Measurements from ENCODE around the gene ASPSCR1.

The ASPSCR1 gene

GRCh38 chr17:81966343-81967243 lies 10.8 kb upstream of the ASPSCR1 start:
- Histone ChIP-seq H2BK120ac (ENCODE audit: low read depth, low read length) (peak overlapping the region; percentile 96), H2BK5ac (ENCODE audit: low read length) (peak overlapping the region; percentile 84), H3K18ac (ENCODE audit: low read length) (peak overlapping the region; percentile 50), H2AK5ac (ENCODE audit: low read depth, low read length) (peak overlapping the region; percentile 16), H3K4me2 (ENCODE audit: insufficient read depth, low read length, poor library complexity, severe bottlenecking) (peak overlapping the region; percentile 12), H3K79me1 (ENCODE audit: low read depth, low read length) (peaks cover 1% of the 10 kb centered on the region), H3K4me1 (ENCODE audit: control insufficient read depth in 2 of 2, insufficient read depth in 1 of 2, low read depth in 1 of 2, low read length in 2 of 2) (peaks cover 18 to 36% of the 10 kb centered on the region in 2 donors), H2BK12ac (ENCODE audit: low read length) (peak overlapping the region; percentile 86), H3K27me3 (ENCODE audit: control insufficient read depth in 3 of 3, insufficient read depth in 3 of 3, low read depth in 1 of 3, low read length in 3 of 3) (peaks cover 13 to 48% (median 31%) of the 10 kb centered on the region in 3 experiments), H3K4ac (ENCODE audit: low read length) (peak overlapping the region; percentile 66), H4K8ac (ENCODE audit: low read depth, low read length) (no peak overlapping the region), H2BK15ac (ENCODE audit: low read length) (peak overlapping the region; percentile 100), H2AFZ (ENCODE audit: low read length) (peak overlapping the region; percentile 61), H3K9me3 (replicated peaks in 1 of 2; ENCODE audit: control insufficient read depth in 2 of 2, insufficient read depth in 1 of 2, low read depth in 1 of 2, low read length in 2 of 2) (no peaks in the 10 kb centered on the region), H4K91ac (ENCODE audit: low read depth, low read length, poor library complexity) (no peak overlapping the region), H3K36me3 (replicated peaks in 1 of 2; ENCODE audit: control insufficient read depth in 2 of 2, insufficient read depth in 2 of 2, low read length in 2 of 2) (no peaks in the 10 kb centered on the region), H3K4me3 (ENCODE audit: low read length in 2 of 2) (no peak overlapping the region), H3K9ac (ENCODE audit: low read depth, low read length, poor library complexity) (peak overlapping the region; percentile 70), H3K27ac (replicated peaks; ENCODE audit: low read length) (no peak overlapping the region), H3K14ac (ENCODE audit: low read length) (peak overlapping the region; percentile 2), H3K23ac (ENCODE audit: low read depth, low read length, poor library complexity) (peak overlapping the region; percentile 43)
- WGBS, 2 donors (ENCODE audit: extremely low coverage in 2 of 2, insufficient read length in 2 of 2, insufficient replicate concordance in 1 of 2), result no CpG with 5 or more reads among the region's 41 CpGs
- no peak for DNase-seq (ENCODE audit: low spot score)

DNA sequence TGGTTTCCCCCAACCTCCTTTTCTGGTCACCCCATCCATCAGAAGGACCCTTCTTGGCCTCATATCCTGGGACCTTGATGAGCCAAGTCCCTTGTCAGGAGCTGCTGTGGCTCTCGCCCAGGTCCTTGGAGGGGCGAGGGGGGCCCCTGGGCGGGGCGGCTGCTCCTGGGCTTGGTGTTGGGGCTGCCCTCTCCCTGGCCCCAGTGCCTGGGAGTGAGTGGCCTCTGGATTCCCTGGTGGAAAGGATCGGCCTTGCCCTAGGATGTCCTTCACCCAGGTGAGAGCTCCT lies 10.2 kb upstream of the ASPSCR1 start:
- Histone ChIP-seq H3K27ac (replicated peaks; ENCODE audit: low read length) (no peak overlapping the region), H3K4me3 (ENCODE audit: low read length in 2 of 2) (no peak overlapping the region)
- no peak for DNase-seq (ENCODE audit: low spot score)

GRCh38 chr17:81967533-81968395 lies 9.7 kb upstream of the ASPSCR1 start:
- Histone ChIP-seq H2BK12ac (ENCODE audit: low read length) (peak overlapping the region; percentile 4), H2BK5ac (ENCODE audit: low read length) (peak overlapping the region; percentile 84), H4K8ac (ENCODE audit: low read depth, low read length) (no peak overlapping the region), H3K36me3 (replicated peaks in 1 of 2; ENCODE audit: control insufficient read depth in 2 of 2, insufficient read depth in 2 of 2, low read length in 2 of 2) (no peaks in the 10 kb centered on the region), H2AK5ac (ENCODE audit: low read depth, low read length) (peak overlapping the region; percentile 16), H3K27me3 (ENCODE audit: control insufficient read depth in 3 of 3, insufficient read depth in 3 of 3, low read depth in 1 of 3, low read length in 3 of 3) (peaks cover 4 to 37% (median 19%) of the 10 kb centered on the region in 3 experiments), H3K79me1 (ENCODE audit: low read depth, low read length) (no peaks in the 10 kb centered on the region), H3K27ac (replicated peaks; ENCODE audit: low read length) (no peak overlapping the region), H3K4me2 (ENCODE audit: insufficient read depth, low read length, poor library complexity, severe bottlenecking) (peak overlapping the region; percentile 33), H3K23ac (ENCODE audit: low read depth, low read length, poor library complexity) (peak overlapping the region; percentile 80), H3K14ac (ENCODE audit: low read length) (peak overlapping the region; percentile 89), H3K4me1 (ENCODE audit: control insufficient read depth in 2 of 2, insufficient read depth in 1 of 2, low read depth in 1 of 2, low read length in 2 of 2) (peaks cover 15 to 35% of the 10 kb centered on the region in 2 donors), H2BK120ac (ENCODE audit: low read depth, low read length) (peak overlapping the region; percentile 98), H3K9me3 (replicated peaks in 1 of 2; ENCODE audit: control insufficient read depth in 2 of 2, insufficient read depth in 1 of 2, low read depth in 1 of 2, low read length in 2 of 2) (peaks cover 0 to 4% of the 10 kb centered on the region in 2 donors), H3K4me3 (ENCODE audit: low read length in 2 of 2) (no peak overlapping the region), H3K9ac (ENCODE audit: low read depth, low read length, poor library complexity) (peak overlapping the region; percentile 78), H3K18ac (ENCODE audit: low read length) (peak overlapping the region; percentile 99), H3K4ac (ENCODE audit: low read length) (no peak overlapping the region), H4K91ac (ENCODE audit: low read depth, low read length, poor library complexity) (peak overlapping the region; percentile 94), H2AFZ (ENCODE audit: low read length) (peak overlapping the region; percentile 78), H2BK15ac (ENCODE audit: low read length) (peak overlapping the region; percentile 79)
- no CpG with 5 or more reads among the region's 36 CpGs for WGBS, 2 donors (ENCODE audit: extremely low coverage in 2 of 2, insufficient read length in 2 of 2, insufficient replicate concordance in 1 of 2)
- DNase-seq (ENCODE audit: low spot score), result peak; percentile 83

More for the DNA sequence above, 10.2 kb upstream of the ASPSCR1 start:
- no peaks in the 10 kb centered on the region for H3K9me3 ChIP-seq (replicated peaks in 1 of 2; ENCODE audit: control insufficient read depth in 2 of 2, insufficient read depth in 1 of 2, low read depth in 1 of 2, low read length in 2 of 2)
- H2AK5ac ChIP-seq (ENCODE audit: low read depth, low read length), result peak overlapping the region; percentile 16
- H3K4me1 ChIP-seq (ENCODE audit: control insufficient read depth in 2 of 2, insufficient read depth in 1 of 2, low read depth in 1 of 2, low read length in 2 of 2), result peaks cover 16 to 35% of the 10 kb centered on the region in 2 donors
- H3K4ac ChIP-seq (ENCODE audit: low read length), result no peak overlapping the region
- peak overlapping the region; percentile 55 for H3K23ac ChIP-seq (ENCODE audit: low read depth, low read length, poor library complexity)
- peak overlapping the region; percentile 84 for H2BK5ac ChIP-seq (ENCODE audit: low read length)
- H2BK120ac ChIP-seq (ENCODE audit: low read depth, low read length), result peak overlapping the region; percentile 96
- peak overlapping the region; percentile 50 for H3K18ac ChIP-seq (ENCODE audit: low read length)
- peak overlapping the region; percentile 100 for H2BK15ac ChIP-seq (ENCODE audit: low read length)
- H3K36me3 ChIP-seq (replicated peaks in 1 of 2; ENCODE audit: control insufficient read depth in 2 of 2, insufficient read depth in 2 of 2, low read length in 2 of 2), result no peaks in the 10 kb centered on the region
- H4K91ac ChIP-seq (ENCODE audit: low read depth, low read length, poor library complexity), result peak overlapping the region; percentile 94
- no peak overlapping the region for H4K8ac ChIP-seq (ENCODE audit: low read depth, low read length)
- H3K79me1 ChIP-seq (ENCODE audit: low read depth, low read length), result peaks cover 1% of the 10 kb centered on the region
- no CpG with 5 or more reads among the region's 5 CpGs for WGBS, 2 donors (ENCODE audit: extremely low coverage in 2 of 2, insufficient read length in 2 of 2, insufficient replicate concordance in 1 of 2)
- peak overlapping the region; percentile 61 for H2AFZ ChIP-seq (ENCODE audit: low read length)
- H3K4me2 ChIP-seq (ENCODE audit: insufficient read depth, low read length, poor library complexity, severe bottlenecking), result peak overlapping the region; percentile 12
- H3K14ac ChIP-seq (ENCODE audit: low read length), result no peak overlapping the region
- peak overlapping the region; percentile 4 for H2BK12ac ChIP-seq (ENCODE audit: low read length)
- H3K27me3 ChIP-seq (ENCODE audit: control insufficient read depth in 3 of 3, insufficient read depth in 3 of 3, low read depth in 1 of 3, low read length in 3 of 3), result peaks cover 8 to 42% (median 25%) of the 10 kb centered on the region in 3 experiments
- H3K9ac ChIP-seq (ENCODE audit: low read depth, low read length, poor library complexity), result no peak overlapping the region

Data from neuronal stem cell (in vitro differentiated cells).